GM23338 (cell line): ENCODE measurements around the gene CPNE7. TPM values are rescaled to one million over a fixed set of nuclear protein-coding genes. Genes with fewer than 3 reads are reported as not detected.
A peak's percentile ranks its signal among the peaks of the same experiment; 100 is the strongest.

Experiments used
- ATAC-seq: fragments of 200-7000 bp; cut with Tn5 transposase; 3 replicates; pipeline ENCODE4 v1.9.1; 2020
- DNase-seq: peaks from one replicate; pipeline ENCODE4 v3.0.0-alpha.2; 2015; ENCODE audit warnings: low spot score
- H2AFZ ChIP-seq: fragments of 200-600 bp; sonication (generic); 2 replicates; pipeline ENCODE4 v1.8.0; 2016; ENCODE audit warnings: antibody characterized with exemption, mild to moderate bottlenecking, moderate library complexity
- H3F3A ChIP-seq: fragments of 200-600 bp; sonication (generic); replicated peaks from 2 replicates; pipeline ENCODE4 v1.8.0; 2017; ENCODE audit warnings: antibody characterized with exemption, mixed run types, low read depth
- H3K27ac ChIP-seq: fragments of 200-600 bp; sonication (generic); 2 replicates; pipeline ENCODE4 v1.6.1; 2016; ENCODE audit warnings: low read depth
- H3K27me3 ChIP-seq: fragments of 200-600 bp; sonication (generic); 2 replicates; pipeline ENCODE4 v1.8.0; 2016; ENCODE audit warnings: mild to moderate bottlenecking, mixed run types, moderate library complexity; ENCODE audit not compliant: insufficient read depth
- H3K36me3 ChIP-seq: fragments of 200-600 bp; sonication (generic); 2 replicates; pipeline ENCODE4 v1.8.0; 2016; ENCODE audit warnings: mild to moderate bottlenecking; ENCODE audit not compliant: insufficient read depth
- H3K4me1 ChIP-seq: fragments of 200-600 bp; sonication (generic); 2 replicates; pipeline ENCODE4 v1.8.0; 2016; ENCODE audit warnings: mild to moderate bottlenecking, moderate library complexity; ENCODE audit not compliant: insufficient read depth
- H3K4me2 ChIP-seq: fragments of 200-600 bp; sonication (generic); 2 replicates; pipeline ENCODE4 v1.7.1; 2017; ENCODE audit warnings: mixed run types
- H3K4me3 ChIP-seq: fragments of 200-600 bp; sonication (generic); 2 replicates; pipeline ENCODE4 v1.6.1; 2016; ENCODE audit warnings: mixed run types
- H3K79me2 ChIP-seq: fragments of 200-600 bp; sonication (generic); replicated peaks from 2 replicates; pipeline ENCODE4 v1.8.0; 2017; ENCODE audit warnings: mild to moderate bottlenecking; ENCODE audit not compliant: insufficient read depth
- H3K9me2 ChIP-seq: fragments of 200-600 bp; sonication (generic); 2 replicates; pipeline ENCODE4 v1.8.0; 2017; ENCODE audit not compliant: insufficient read depth
- H4K20me1 ChIP-seq: fragments of 200-600 bp; sonication (generic); replicated peaks from 2 replicates; pipeline ENCODE4 v1.8.0; 2017; ENCODE audit warnings: mild to moderate bottlenecking; ENCODE audit not compliant: insufficient read depth
- H3K27ac Mint-ChIP-seq: 2 replicates; pipeline ENCODE4 v1.8.0; 2020; ENCODE audit warnings: inconsistent platforms, mild to moderate bottlenecking, moderate library complexity, mixed read lengths
- H3K27me3 Mint-ChIP-seq: 3 replicates; pipeline ENCODE4 v1.8.0; 2022; ENCODE audit warnings: low read depth, mild to moderate bottlenecking, moderate library complexity, mixed read lengths, inconsistent platforms; ENCODE audit not compliant: insufficient read depth, poor library complexity
- H3K36me3 Mint-ChIP-seq: 3 replicates; pipeline ENCODE4 v1.8.0; 2021; ENCODE audit warnings: low read depth, mild to moderate bottlenecking, inconsistent platforms, moderate library complexity, mixed read lengths
- H3K4me1 Mint-ChIP-seq: 3 replicates; pipeline ENCODE4 v1.8.0; 2020; ENCODE audit warnings: mild to moderate bottlenecking, inconsistent platforms, mixed read lengths
- H3K4me3 Mint-ChIP-seq: 3 replicates; pipeline ENCODE4 v1.8.0; 2021; ENCODE audit warnings: moderate library complexity, mild to moderate bottlenecking, inconsistent platforms, mixed read lengths
- H3K9me3 Mint-ChIP-seq: 3 replicates; pipeline ENCODE4 v1.8.0; 2020; ENCODE audit warnings: moderate library complexity, mild to moderate bottlenecking, inconsistent platforms, mixed read lengths
- CREB1 ChIP-seq: fragments of 250-450 bp; sonication (Bioruptor Pico); IDR thresholded peaks from 2 replicates; pipeline ENCODE4 v1.5.0; 2020; ENCODE audit warnings: low read depth, mild to moderate bottlenecking, moderate library complexity
- EZH2 ChIP-seq: fragments of 200-600 bp; sonication (generic); IDR thresholded peaks from one replicate; pipeline ENCODE4 v1.8.0; 2017; ENCODE audit warnings: antibody characterized with exemption, mild to moderate bottlenecking, low read depth; ENCODE audit not compliant: unreplicated experiment
- POLR2AphosphoS5 ChIP-seq: IDR thresholded peaks from 2 replicates; pipeline ENCODE4 v1.6.1; 2016; ENCODE audit warnings: antibody characterized with exemption, low read depth
- ZNF462 ChIP-seq: fragments of 250-450 bp; sonication (Bioruptor Pico); IDR thresholded peaks from 2 replicates; pipeline ENCODE4 v1.5.0; 2020; ENCODE audit warnings: mild to moderate bottlenecking, moderate library complexity
- polyA plus RNA-seq: library from polyadenylated mRNA; unstranded; fragments of >200 nt; fragmentation: Nextera tagmentation; extraction: Ambion mirVana; gene quantifications from 2 replicates; pipeline ENCODE4 v1.2.1, GENCODE V29; 2016
- total RNA-seq: library from RNA; depleted of rRNA; stranded (reverse); fragments of >200 nt; shearing (Covaris generic); gene quantifications from 2 replicates; pipeline ENCODE4 v1.2.3, GENCODE V29; 2014
- TF ChIP-seq, protein P1 (sequence below): IDR thresholded peaks from 2 replicates; pipeline ENCODE4 v1.6.1; 2016; ENCODE audit warnings: antibody characterized with exemption

The CPNE7 gene
- total and polyA plus RNA-seq, 2 experiments from 2014 or later, result 11.2 to 15.7 TPM

- peaks cover 31% of the 10 kb centered on the region for H3K4me1 ChIP-seq
- H3K27ac ChIP-seq, result peak overlapping the region; percentile 92
- peak overlapping the region; percentile 99 for H3K4me2 ChIP-seq
- H2AFZ ChIP-seq, result no peak overlapping the region
- Mint-ChIP-seq H3K4me3 (peak overlapping the region; percentile 72), H3K27ac (peak overlapping the region; percentile 92), H3K9me3 (peaks cover 12% of the 10 kb centered on the region; the same call in 1 of the 3 replicates), H3K4me1 (peaks cover 39% of the 10 kb centered on the region), H3K27me3 (peaks cover 47% of the 10 kb centered on the region), H3K36me3 (peaks cover 48% of the 10 kb centered on the region)
- H3K79me2 ChIP-seq, result peaks cover 32% of the 10 kb centered on the region
- H3K4me3 ChIP-seq, result peak overlapping the region; percentile 99
- peaks cover 7% of the 10 kb centered on the region for H3K27me3 ChIP-seq
- peaks cover 29% of the 10 kb centered on the region for H3K36me3 ChIP-seq
- H4K20me1 ChIP-seq, result peaks cover 24% of the 10 kb centered on the region
- TF ChIP-seq POLR2AphosphoS5 (peak; percentile 93), CREB1 (CRISPR knock-in tag) (no peak), ZNF462 (CRISPR knock-in tag) (no peak), EZH2 (no peak)
- TF ChIP-seq, protein P1, sequence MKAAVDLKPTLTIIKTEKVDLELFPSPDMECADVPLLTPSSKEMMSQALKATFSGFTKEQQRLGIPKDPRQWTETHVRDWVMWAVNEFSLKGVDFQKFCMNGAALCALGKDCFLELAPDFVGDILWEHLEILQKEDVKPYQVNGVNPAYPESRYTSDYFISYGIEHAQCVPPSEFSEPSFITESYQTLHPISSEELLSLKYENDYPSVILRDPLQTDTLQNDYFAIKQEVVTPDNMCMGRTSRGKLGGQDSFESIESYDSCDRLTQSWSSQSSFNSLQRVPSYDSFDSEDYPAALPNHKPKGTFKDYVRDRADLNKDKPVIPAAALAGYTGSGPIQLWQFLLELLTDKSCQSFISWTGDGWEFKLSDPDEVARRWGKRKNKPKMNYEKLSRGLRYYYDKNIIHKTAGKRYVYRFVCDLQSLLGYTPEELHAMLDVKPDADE, result 0 out of 2 replicates have a peak, but pooled peaks have one; percentile 23
- H3K9me2 ChIP-seq, result no peaks in the 10 kb centered on the region
- peaks cover 61% of the 10 kb centered on the region for H3F3A ChIP-seq
- DNase-seq (peak; percentile 78), ATAC-seq (peak; percentile 14)
Measured at GRCh38 chr16:89564476-89565255, 10.9 kb upstream of the CPNE7 start.
